ENCODE measurements around the gene GRID1.

The GRID1 gene

DNA sequence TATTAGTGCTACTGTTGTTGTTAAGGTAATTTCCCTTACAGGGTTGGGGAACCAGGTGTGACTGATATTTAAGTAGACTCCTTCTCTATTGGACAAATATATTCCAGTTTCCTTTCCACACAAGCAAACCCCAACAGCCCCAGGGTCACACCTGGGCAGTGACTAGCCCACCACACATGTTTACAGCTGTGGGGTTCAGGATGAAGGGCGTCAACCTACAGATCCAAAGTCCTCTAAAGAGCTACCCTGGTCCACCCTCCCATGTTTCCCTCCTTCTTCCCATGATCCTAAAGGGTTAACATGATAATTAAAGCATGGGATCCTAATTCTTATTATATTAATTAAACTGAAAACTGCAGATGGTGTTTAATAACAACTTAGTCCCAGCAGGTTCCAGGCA lies 701.5 kb downstream of the GRID1 start:
- no peak for TF ChIP-seq CTCF (IDR thresholded peaks at IDR 0.05; ENCODE audit: insufficient read depth, missing control alignments)
- DNase-seq (ENCODE audit: insufficient read length, low spot score) (no peak), FAIRE-seq (no peak)

- no peak for TF ChIP-seq CTCF (IDR thresholded peaks at IDR 0.05; ENCODE audit: insufficient read depth, missing control alignments)
- FAIRE-seq = no peak
Observed at GRCh38 chr10:85661123-85661522, 705.5 kb downstream of the GRID1 start.

DNA sequence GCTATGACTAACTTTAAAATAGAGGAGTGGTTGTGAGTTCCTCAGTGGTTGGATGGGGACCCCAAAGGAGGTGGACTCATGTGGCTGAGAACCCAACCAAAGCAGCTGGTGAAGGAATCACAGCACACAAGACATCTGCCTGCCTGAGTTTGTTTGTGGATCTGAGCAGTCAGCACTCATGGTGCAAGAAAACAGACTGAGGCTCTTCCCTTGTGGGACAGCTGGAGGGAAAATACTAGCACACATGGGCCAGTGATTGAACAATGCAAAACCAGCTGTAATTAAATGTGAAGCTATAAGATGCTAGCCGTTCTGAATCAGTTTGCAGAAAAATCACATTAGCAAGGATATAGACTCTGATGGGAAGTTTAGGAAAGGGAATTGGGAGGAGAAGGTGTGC lies 707.3 kb downstream of the GRID1 start:
- DNase-seq (ENCODE audit: insufficient read length, low spot score) = no peak
- no peak for FAIRE-seq
- no peak for TF ChIP-seq CTCF (IDR thresholded peaks at IDR 0.05; ENCODE audit: insufficient read depth, missing control alignments)

More at GRCh38 chr10:85661123-85661522, 705.5 kb downstream of the GRID1 start:
- DNase-seq (ENCODE audit: insufficient read length, low spot score) = no peak

DNA sequence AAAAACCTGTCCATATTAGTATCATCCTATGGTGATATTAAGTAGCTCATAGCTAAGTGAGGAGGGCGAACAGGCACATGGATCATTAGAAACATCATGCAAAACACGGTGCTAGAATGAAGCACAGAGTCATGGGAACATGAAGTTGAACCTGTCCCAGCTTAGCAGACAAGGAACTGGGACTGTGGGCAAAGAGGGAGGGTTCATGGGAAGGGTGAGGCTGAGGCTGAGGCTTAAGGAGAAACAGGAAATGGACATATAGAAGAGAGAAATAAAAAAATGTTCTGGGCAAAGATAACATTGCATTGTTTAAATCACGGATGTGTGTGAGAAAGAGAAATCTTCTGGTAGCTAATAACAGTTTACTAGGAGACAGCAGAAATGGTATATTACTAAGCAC lies 708.1 kb downstream of the GRID1 start:
- DNase-seq (ENCODE audit: insufficient read length, low spot score) (no peak), FAIRE-seq (no peak)
- no peak for TF ChIP-seq CTCF (IDR thresholded peaks at IDR 0.05; ENCODE audit: insufficient read depth, missing control alignments)

DNA sequence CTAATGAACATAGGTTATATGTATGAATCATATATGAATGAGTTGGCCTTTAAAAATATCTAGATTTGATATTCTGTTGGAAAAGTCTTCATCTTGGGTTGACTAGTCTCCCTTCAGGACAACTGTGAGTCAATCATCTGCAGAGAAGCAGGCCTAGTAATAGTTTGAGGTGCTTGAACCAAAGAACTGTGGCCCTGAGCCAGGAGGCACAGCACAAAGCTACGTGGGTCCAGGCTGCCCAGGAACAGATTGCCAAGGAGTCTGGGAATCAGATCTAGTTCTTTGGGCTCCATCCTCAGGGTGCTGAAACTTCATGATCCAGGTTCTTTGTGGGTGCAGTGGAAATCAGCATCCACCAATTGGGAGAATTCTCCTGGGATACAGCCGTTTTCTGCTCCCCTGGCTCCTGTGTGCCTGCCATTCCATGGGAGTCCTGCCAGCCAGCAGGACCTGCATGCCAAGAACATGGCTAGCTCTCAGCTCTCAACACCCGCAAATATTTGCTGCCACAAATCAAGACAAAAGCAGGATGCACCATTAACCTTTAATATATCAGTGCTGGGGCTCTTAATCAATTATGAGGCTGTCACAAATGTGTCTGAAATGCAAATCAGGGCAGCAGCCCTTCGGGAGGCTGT lies 709.0 kb downstream of the GRID1 start:
- FAIRE-seq (no peak), DNase-seq (ENCODE audit: insufficient read length, low spot score) (no peak)
- no peak for TF ChIP-seq CTCF (IDR thresholded peaks at IDR 0.05; ENCODE audit: insufficient read depth, missing control alignments)

GRCh38 chr10:85655411-85655810 lies 711.2 kb downstream of the GRID1 start:
- TF ChIP-seq CTCF (IDR thresholded peaks at IDR 0.05; ENCODE audit: insufficient read depth, missing control alignments) = no peak
- no peak for DNase-seq (ENCODE audit: insufficient read length, low spot score)
- FAIRE-seq = no peak

DNA sequence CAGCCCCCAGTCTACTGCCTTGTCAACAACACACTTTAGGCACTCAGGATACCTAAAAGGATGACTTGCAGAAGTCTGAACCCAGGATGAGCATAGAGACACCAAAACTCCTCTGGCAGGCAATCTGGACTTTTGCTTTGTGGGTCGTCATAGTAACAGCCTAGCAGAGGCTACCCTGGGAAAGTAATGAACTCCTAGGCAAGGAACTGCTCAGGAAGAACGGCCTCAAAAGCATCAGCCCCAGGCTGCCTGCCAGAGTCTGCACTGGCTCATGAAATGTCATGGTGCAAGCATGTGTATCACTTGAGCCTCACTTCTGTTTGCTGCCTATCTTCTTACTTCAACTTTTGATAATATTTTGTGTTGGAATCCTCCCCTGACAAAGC lies 715.1 kb downstream of the GRID1 start:
- no peak for DNase-seq (ENCODE audit: insufficient read length, low spot score)
- FAIRE-seq = no peak
- no peak for TF ChIP-seq CTCF (IDR thresholded peaks at IDR 0.05; ENCODE audit: insufficient read depth, missing control alignments)
